ENCODE measurements around the gene DNASE1L1.

DNASE1L1 gene

DNA sequence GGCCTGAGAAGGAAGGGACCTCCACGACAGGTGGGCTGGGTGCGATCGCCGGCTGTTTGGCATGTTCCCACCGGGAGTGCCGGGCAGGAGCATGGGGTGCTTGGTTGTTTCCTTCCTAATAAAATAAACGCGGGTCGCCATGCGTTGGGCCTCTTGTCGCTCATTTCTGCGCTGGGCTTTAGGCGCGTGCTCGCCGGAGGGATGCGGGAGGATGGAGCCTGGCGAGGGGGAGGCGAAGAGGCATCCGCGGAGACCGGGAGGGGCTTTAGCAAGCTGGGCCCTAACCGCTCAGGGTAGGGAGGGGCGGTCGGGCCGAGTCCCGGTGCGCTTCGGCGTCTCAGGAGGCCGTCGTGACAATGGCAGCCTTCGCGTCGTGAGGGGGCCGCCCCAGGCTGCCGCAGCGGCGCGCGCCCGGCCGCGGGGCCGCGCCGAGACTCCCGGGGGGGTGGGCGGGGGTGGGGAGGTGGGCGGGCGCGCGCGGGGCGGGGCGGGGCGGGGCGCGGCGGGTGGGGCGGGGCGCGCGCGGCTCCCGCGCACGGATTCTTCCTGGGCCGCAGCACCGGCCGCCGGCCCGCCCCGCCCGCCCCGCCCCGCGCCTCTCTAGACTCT is 27.4 kb upstream of the DNASE1L1 start:
- H3K4me3 ChIP-seq (replicated peaks; ENCODE audit: low read depth, low read length) = peak overlapping the region; percentile 70
- TF ChIP-seq, protein P1, sequence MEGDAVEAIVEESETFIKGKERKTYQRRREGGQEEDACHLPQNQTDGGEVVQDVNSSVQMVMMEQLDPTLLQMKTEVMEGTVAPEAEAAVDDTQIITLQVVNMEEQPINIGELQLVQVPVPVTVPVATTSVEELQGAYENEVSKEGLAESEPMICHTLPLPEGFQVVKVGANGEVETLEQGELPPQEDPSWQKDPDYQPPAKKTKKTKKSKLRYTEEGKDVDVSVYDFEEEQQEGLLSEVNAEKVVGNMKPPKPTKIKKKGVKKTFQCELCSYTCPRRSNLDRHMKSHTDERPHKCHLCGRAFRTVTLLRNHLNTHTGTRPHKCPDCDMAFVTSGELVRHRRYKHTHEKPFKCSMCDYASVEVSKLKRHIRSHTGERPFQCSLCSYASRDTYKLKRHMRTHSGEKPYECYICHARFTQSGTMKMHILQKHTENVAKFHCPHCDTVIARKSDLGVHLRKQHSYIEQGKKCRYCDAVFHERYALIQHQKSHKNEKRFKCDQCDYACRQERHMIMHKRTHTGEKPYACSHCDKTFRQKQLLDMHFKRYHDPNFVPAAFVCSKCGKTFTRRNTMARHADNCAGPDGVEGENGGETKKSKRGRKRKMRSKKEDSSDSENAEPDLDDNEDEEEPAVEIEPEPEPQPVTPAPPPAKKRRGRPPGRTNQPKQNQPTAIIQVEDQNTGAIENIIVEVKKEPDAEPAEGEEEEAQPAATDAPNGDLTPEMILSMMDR (IDR thresholded peaks at IDR 0.05; ENCODE audit: low read length, missing control alignments) = no peak
- no peak for DNase-seq (ENCODE audit: low read depth)

DNA sequence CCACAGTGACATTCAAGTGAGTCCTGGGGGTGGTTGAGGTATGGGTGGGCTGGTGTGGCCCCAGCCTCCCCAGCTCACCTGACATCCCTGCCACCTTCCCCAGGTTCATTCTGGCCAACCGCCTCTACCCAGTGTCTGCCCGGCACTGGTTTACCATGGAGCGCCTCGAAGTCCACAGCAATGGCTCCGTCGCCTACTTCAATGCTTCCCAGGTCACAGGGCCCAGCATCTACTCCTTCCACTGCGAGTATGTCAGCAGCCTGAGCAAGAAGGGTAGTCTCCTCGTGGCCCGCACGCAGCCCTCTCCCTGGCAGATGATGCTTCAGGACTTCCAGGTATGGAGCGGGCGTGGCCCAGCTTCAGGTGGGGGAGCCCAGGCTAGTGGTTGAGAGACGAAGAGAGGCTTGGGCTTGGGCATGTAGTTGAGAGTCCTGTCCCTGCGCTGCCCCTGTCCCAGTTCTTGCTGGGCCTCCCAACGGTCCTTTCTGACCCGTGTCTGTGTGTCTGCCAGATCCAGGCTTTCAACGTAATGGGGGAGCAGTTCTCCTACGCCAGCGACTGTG is 26.2 kb upstream of the DNASE1L1 start:
- no peak overlapping the region for H3K4me3 ChIP-seq (replicated peaks; ENCODE audit: low read depth, low read length)
- TF ChIP-seq, protein P1 (IDR thresholded peaks at IDR 0.05; ENCODE audit: low read length, missing control alignments) = no peak
- no peak for DNase-seq (ENCODE audit: low read depth)

- H3K4me3 ChIP-seq (replicated peaks; ENCODE audit: low read depth, low read length) = no peak overlapping the region
- TF ChIP-seq, protein P1 (IDR thresholded peaks at IDR 0.05; ENCODE audit: low read length, missing control alignments) = no peak
- no peak for DNase-seq (ENCODE audit: low read depth)
Measured at GRCh38 chrX:154434394-154435168, 25.5 kb upstream of the DNASE1L1 start.

- TF ChIP-seq, protein P1 (IDR thresholded peaks at IDR 0.05; ENCODE audit: low read length, missing control alignments) = no peak
- no peak for DNase-seq (ENCODE audit: low read depth)
- no peak overlapping the region for H3K4me3 ChIP-seq (replicated peaks; ENCODE audit: low read depth, low read length)
Measured at GRCh38 chrX:154433605-154434004, 24.6 kb upstream of the DNASE1L1 start.

DNA sequence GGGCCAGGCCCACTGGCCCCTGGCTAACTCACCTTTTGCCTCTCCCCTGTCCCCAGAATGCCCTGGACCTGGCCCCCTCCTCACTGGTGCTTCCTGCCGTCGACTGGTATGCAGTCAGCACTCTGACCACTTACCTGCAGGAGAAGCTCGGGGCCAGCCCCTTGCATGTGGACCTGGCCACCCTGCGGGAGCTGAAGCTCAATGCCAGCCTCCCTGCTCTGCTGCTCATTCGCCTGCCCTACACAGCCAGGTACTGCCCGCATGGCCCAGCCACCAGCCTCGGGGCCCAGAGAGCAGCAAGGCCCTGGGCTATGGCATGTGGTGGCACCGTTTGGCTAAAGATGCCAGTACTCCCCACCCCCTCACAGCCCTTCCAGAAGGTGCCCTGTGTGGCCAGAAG is 23.2 kb upstream of the DNASE1L1 start:
- H3K4me3 ChIP-seq (replicated peaks; ENCODE audit: low read depth, low read length) = no peak overlapping the region
- TF ChIP-seq, protein P1 (IDR thresholded peaks at IDR 0.05; ENCODE audit: low read length, missing control alignments) = no peak
- DNase-seq (ENCODE audit: low read depth) = no peak

DNA sequence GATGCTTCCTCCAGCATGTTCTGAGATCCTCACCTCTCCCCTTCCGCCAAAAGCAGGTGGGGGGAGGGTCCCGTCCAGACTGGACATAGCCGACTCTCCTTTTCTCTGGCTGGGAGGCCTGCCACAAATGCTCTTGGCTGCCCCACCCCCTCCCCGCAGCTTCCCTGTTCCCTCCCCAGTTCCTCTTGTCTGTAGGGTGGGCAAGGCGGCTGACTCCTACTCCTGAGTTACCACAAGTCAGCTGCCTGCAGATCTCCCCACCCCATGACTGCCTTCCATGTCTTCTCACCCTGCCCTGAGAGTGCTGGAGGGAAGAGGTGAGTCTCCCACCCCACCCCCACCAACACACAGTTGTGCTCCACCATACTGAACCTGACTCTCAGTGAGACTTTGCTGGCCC is 22.3 kb upstream of the DNASE1L1 start:
- no peak for DNase-seq (ENCODE audit: low read depth)
- H3K4me3 ChIP-seq (replicated peaks; ENCODE audit: low read depth, low read length) = no peak overlapping the region
- TF ChIP-seq, protein P1 (IDR thresholded peaks at IDR 0.05; ENCODE audit: low read length, missing control alignments) = no peak
